ENCODE results near the gene CELF1. TPM values are rescaled to one million over a fixed set of nuclear protein-coding genes. Genes with fewer than 3 reads are reported as not detected.
A peak's percentile ranks its signal among the peaks of the same experiment; 100 is the strongest.

Gene CELF1
- total RNA-seq, 2 experiments from 2014 or later: 132 to 143 TPM

DNA sequence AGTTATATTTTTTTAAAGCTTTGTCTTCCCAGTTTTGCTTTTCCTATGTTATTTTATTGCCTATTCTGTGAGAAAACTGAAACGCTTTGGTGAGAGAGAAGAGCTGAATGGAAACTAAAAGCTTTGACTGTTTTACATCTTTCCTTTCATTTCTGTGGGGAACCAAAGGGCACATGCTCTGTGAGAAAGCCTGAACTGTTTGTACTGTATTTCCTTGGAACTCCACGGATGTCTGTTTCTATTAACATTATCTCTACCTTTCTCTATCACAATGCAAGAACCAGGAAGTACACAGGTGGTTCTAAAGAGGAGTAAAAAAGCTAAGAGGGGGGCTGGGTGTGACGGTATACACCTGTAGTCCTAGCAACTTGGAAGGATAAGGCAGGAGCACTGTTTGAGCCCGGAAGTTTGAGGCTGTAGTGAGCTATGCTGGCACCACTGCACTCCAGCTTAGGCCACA is 43.8 kb downstream of the CELF1 start:
- peak overlapping the region; percentile 48 for H3K4me3 Mint-ChIP-seq
- DNase-seq (peak; percentile 16), ATAC-seq (peak; percentile 30)
- ChIA-PET CTCF (interaction anchor here (0.7 to 3.7 kb wide), 11 partner anchors 14 to 549 kb away, joined by 3 to 20 read pairs (median 4); partner anchors contain the start of gene CELF1), POLR2A (interaction anchor here (0.5 to 1.6 kb wide), 5 partner anchors 12 to 261 kb away, joined by 3 to 10 read pairs (median 6); partner anchors contain the start of gene PTPMT1)
- H3K27me3 Mint-ChIP-seq: no peaks in the 10 kb centered on the region
- H3K36me3 Mint-ChIP-seq (ENCODE audit: low read depth): peaks cover 35% of the 10 kb centered on the region
- peaks cover 91% of the 10 kb centered on the region for H3K4me1 Mint-ChIP-seq
- H3K9me3 Mint-ChIP-seq (ENCODE audit: low read depth): no peaks in the 10 kb centered on the region
- intact Hi-C loops (cut with DNase I, micrococcal nuclease): loop anchor here in 1 of 2 experiments (10.0 kb wide), 1 partner anchor 256 kb away; the partner anchor contains the start of gene FNBP4
- H3K27ac Mint-ChIP-seq: peak overlapping the region; percentile 90

DNA sequence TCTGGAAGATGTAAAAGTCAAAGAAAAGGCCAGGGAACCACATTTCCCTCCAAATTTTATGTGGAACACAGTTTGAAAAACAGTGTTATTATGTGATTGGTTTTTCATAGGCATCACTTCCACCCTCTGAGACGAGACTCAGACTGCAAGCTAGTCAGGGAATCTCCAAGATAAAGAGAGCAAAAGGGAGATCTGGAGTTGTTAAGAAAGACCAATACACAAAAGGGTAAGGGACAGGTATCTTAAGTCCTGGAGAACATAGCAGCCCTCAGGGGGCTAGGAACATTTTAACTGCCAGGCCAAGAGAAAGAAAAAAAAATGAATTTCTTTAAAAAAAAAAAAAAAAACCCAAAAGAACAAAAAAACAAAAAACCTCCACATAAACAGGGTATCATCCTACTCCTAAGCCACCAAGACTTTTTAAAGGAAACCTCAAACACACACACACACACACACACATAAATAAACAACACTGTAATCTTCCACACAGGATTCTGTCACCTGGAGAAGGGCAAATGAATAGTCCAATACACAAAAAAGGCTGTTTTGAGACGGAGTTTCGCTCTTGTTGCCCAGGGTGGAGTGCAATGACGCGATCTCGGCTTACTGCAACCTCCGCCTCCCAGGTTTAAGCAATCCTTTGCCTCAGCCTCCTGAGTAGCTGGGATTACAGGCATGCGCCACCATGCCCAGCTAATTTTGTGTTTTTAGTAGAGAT is 44.5 kb downstream of the CELF1 start:
- Mint-ChIP-seq H3K27me3 (no peaks in the 10 kb centered on the region), H3K9me3 (ENCODE audit: low read depth) (no peaks in the 10 kb centered on the region), H3K27ac (peak overlapping the region; percentile 90), H3K4me1 (peaks cover 90% of the 10 kb centered on the region), H3K36me3 (ENCODE audit: low read depth) (peaks cover 35% of the 10 kb centered on the region), H3K4me3 (peak overlapping the region; percentile 48)
- ChIA-PET POLR2A (interaction anchor here (0.5 to 1.2 kb wide), 3 partner anchors 13 to 261 kb away, joined by 3 to 10 read pairs (median 4); no protein-coding TSS in a partner anchor), CTCF (interaction anchor here (1.1 to 3.7 kb wide), 7 partner anchors 15 to 550 kb away, joined by 3 to 20 read pairs (median 4); partner anchors contain the start of gene CELF1)
- ATAC-seq (no peak), DNase-seq (no peak)
- intact Hi-C loops (cut with DNase I, micrococcal nuclease): loop anchor here in 1 of 2 experiments (10.0 kb wide), 1 partner anchor 256 kb away; the partner anchor contains the start of gene FNBP4

DNA sequence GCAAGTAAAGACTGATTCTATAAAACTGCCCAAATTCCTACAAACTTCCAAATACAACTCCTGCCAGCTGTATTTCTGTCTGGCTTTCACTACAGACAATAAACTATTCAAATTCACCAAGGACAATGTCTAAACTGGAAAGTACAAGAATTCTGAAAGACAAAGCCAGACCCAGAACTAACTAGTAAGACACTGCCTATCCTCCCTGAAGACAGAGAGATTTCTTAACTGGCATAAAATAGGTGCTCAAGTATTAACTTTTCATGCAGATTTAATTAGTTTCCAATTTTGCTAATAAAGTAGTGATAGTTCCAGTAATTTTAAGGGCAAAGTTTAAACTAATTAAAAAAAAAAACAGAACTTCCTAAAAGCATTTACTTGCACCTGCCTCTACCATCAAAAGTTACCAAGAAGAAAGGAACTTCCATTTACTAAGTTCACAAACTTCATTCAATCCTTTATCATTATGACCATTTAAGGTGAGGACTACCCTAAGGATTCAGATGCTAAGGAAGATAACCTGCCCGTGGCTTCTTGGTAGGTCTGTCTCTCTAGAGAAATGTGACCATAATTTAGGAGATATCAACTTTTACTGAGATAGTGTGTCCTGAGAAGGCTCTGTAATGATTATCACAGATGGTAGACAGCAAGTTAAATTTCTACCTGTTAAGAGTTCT is 45.2 kb downstream of the CELF1 start:
- POLR2A ChIA-PET: no interaction called here
- intact Hi-C loops (cut with DNase I, micrococcal nuclease): loop anchor here in 1 of 2 experiments (10.0 kb wide), 1 partner anchor 257 kb away; the partner anchor contains the start of gene FNBP4
- Mint-ChIP-seq H3K4me1 (peaks cover 90% of the 10 kb centered on the region), H3K27me3 (no peaks in the 10 kb centered on the region), H3K36me3 (ENCODE audit: low read depth) (peaks cover 39% of the 10 kb centered on the region), H3K4me3 (no peak overlapping the region), H3K9me3 (ENCODE audit: low read depth) (no peaks in the 10 kb centered on the region), H3K27ac (peak overlapping the region; percentile 90)
- CTCF ChIA-PET: interaction anchor here (0.8 kb wide), 1 partner anchor 9 kb away, joined by 4 read pairs; no protein-coding TSS in a partner anchor
- no peak for DNase-seq
- ATAC-seq: no peak

DNA sequence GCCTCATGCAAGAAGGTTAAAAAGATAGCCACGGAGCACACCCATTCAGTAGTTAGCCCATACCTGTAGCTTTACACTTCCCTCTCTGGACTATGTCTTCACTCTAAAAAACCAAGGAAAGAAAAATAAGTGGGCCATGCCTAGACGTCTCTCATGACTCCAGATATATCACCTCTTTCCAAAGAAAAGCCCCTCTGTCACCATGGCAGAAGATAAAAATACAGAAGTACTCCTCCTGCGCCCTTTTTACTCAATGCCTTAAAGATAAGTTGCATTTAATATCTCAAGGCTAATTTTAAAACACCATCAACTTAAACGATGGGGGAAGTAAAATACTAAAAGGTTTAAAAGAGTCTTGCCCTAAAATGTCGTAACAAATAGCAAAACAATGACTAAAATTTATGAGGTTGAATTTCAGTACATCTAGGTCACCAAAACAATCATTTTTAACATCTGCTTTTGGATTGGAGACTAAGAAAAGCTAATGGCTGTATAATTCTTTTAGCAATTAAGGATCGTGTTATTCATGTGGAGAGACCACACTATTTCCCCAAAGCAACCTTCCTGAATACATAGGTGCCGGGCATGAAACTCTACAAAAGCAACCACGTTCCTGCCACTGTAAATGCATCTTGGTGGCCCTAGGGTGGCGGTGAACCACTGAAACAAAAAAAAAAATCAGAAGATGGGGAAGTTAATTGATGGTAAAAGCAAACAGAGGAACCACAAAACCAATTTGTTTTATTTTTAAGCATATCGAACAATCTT is 46.0 kb downstream of the CELF1 start:
- Mint-ChIP-seq H3K9me3 (ENCODE audit: low read depth) (no peaks in the 10 kb centered on the region), H3K36me3 (ENCODE audit: low read depth) (peaks cover 43% of the 10 kb centered on the region), H3K27ac (peak overlapping the region; percentile 27), H3K4me1 (peaks cover 89% of the 10 kb centered on the region), H3K4me3 (no peak overlapping the region), H3K27me3 (no peaks in the 10 kb centered on the region)
- POLR2A ChIA-PET: interaction anchor here (0.6 kb wide), 1 partner anchor 1384 kb away, joined by 7 read pairs; no protein-coding TSS in a partner anchor
- intact Hi-C loops (cut with DNase I, micrococcal nuclease): loop anchor here in 1 of 2 experiments (10.0 kb wide), 1 partner anchor 258 kb away; the partner anchor contains the start of gene FNBP4
- CTCF ChIA-PET: interaction anchor here (0.7 to 1.1 kb wide), 4 partner anchors 9 to 594 kb away, joined by 3 to 4 read pairs (median 4); partner anchors contain the start of gene CELF1
- DNase-seq (no peak), ATAC-seq (no peak)

DNA sequence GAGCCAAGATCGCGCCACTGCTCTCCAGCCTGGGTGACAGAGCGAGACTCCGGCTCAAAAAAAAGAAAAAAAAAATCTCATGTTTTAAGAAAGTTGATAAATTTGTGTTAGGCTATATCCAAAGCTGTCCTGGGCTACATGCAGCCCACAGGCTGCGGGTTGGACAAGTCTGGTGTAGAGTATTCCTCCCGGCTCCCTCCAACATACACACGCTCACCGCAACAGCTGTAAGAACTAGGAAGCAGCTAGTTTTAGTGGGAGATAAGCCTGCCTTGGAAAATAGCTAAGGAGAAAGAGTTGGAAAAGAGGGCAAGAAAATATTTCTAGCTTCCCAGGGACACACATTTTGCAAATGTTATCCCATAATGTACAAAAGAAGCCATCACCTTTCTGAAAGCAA is 46.6 kb downstream of the CELF1 start:
- Mint-ChIP-seq H3K4me1 (peaks cover 86% of the 10 kb centered on the region), H3K9me3 (ENCODE audit: low read depth) (no peaks in the 10 kb centered on the region), H3K27ac (peak overlapping the region; percentile 27), H3K4me3 (no peak overlapping the region), H3K27me3 (no peaks in the 10 kb centered on the region), H3K36me3 (ENCODE audit: low read depth) (peaks cover 40% of the 10 kb centered on the region)
- POLR2A ChIA-PET: interaction anchor here (0.6 kb wide), 1 partner anchor 1383 kb away, joined by 7 read pairs; no protein-coding TSS in a partner anchor
- DNase-seq (no peak), ATAC-seq (no peak)
- intact Hi-C loops (cut with DNase I, micrococcal nuclease): loop anchor here in 1 of 2 experiments (10.0 kb wide), 1 partner anchor 258 kb away; the partner anchor contains the start of gene FNBP4
- CTCF ChIA-PET: interaction anchor here (0.7 to 1.1 kb wide), 3 partner anchors 46 to 594 kb away, joined by 3 to 4 read pairs (median 4); partner anchors contain the start of gene CELF1

DNA sequence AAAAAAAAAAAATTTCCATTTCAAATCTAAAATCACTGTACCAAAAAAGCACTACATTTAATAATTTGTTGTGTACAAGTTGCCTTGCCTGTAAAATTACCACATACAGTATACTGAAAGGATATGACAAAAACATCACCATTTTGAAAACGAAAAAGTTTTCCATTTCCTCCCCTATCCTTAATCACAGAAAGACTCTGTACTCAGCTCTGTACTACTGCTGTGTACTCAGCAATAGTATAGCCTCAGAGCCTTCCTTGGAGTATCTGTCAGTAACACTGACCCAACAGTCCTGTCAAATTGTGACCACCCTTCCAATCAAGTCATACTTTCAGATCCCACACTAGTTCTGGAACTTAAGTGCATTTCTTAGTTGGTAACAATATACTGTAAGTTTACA is 48.0 kb downstream of the CELF1 start:
- no peak overlapping the region for H3K4me3 Mint-ChIP-seq
- POLR2A ChIA-PET: interaction anchor here (0.6 kb wide), 1 partner anchor 205 kb away, joined by 4 read pairs; no protein-coding TSS in a partner anchor
- no peaks in the 10 kb centered on the region for H3K27me3 Mint-ChIP-seq
- H3K4me1 Mint-ChIP-seq: peaks cover 81% of the 10 kb centered on the region
- no peaks in the 10 kb centered on the region for H3K9me3 Mint-ChIP-seq (ENCODE audit: low read depth)
- CTCF ChIA-PET: interaction anchor here (0.9 to 2.6 kb wide), 2 partner anchors 15 to 48 kb away, joined by 3 to 14 read pairs; partner anchors contain the start of gene CELF1
- intact Hi-C loops (cut with DNase I, micrococcal nuclease): loop anchor here in 1 of 2 experiments (10.0 kb wide), 1 partner anchor 260 kb away; the partner anchor contains the start of gene FNBP4
- ATAC-seq: peak; percentile 70
- peaks cover 39% of the 10 kb centered on the region for H3K36me3 Mint-ChIP-seq (ENCODE audit: low read depth)
- peak overlapping the region; percentile 61 for H3K27ac Mint-ChIP-seq
- no peak for DNase-seq

DNA sequence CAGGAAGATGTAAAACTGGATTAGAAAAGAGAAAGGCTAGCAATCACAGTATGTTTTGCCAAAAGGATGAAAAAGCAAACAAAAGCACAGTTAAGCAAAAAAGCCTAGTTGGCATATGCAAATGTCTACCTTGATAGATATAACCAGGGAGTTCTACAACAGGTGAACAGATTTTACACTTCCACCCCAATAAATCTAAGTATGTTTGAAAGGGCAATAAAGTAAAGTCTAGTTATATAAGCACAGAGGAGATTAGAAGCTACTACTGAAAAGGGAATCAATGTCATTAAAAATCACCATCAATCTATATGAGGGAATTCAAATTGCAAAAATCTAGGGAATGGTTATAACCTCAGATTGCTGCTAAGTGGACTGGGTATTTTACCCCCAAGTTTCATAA is 49.7 kb downstream of the CELF1 start:
- CTCF ChIA-PET: interaction anchor here (2.6 kb wide), 1 partner anchor 49 kb away, joined by 14 read pairs; the partner anchor contains the start of gene CELF1
- POLR2A ChIA-PET: no interaction called here
- intact Hi-C loops (cut with DNase I, micrococcal nuclease): loop anchor here in 1 of 2 experiments (10.0 kb wide), 1 partner anchor 262 kb away; the partner anchor contains the start of gene FNBP4

DNA sequence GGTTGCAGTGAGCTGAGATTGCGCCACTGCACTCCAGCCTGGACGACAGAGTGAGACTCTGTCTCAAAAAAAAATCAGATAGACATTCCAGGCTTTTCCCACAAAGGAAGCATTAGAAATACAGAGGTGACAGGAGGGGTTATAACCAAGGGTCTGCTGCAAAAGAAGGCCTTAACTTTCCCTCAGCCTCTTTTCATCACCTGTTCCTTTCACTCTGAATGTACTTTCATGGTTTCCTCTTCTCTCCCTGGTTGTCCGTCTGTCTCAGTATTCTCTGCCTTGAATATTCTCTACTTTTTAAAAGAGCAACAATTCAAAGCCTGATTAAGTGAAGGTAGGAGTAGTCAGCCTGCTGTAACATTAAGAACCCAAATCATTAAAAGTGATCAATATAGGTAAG is 50.2 kb downstream of the CELF1 start:
- Mint-ChIP-seq H3K4me3 (no peak overlapping the region), H3K9me3 (ENCODE audit: low read depth) (no peaks in the 10 kb centered on the region), H3K27me3 (no peaks in the 10 kb centered on the region), H3K27ac (peak overlapping the region; percentile 12), H3K36me3 (ENCODE audit: low read depth) (peaks cover 35% of the 10 kb centered on the region), H3K4me1 (peaks cover 69% of the 10 kb centered on the region)
- POLR2A ChIA-PET: no interaction called here
- no peak for ATAC-seq
- no peak for DNase-seq
- intact Hi-C loops (cut with DNase I, micrococcal nuclease): loop anchor here in 1 of 2 experiments (10.0 kb wide), 1 partner anchor 262 kb away; the partner anchor contains the start of gene FNBP4
- CTCF ChIA-PET: interaction anchor here (0.7 kb wide), 1 partner anchor 14 kb away, joined by 3 read pairs; no protein-coding TSS in a partner anchor

More for the DNA sequence above, 49.7 kb downstream of the CELF1 start:
- Mint-ChIP-seq H3K4me3 (no peak overlapping the region), H3K4me1 (peaks cover 73% of the 10 kb centered on the region), H3K9me3 (ENCODE audit: low read depth) (no peaks in the 10 kb centered on the region), H3K27ac (peak overlapping the region; percentile 12), H3K27me3 (no peaks in the 10 kb centered on the region), H3K36me3 (ENCODE audit: low read depth) (peaks cover 38% of the 10 kb centered on the region)
- ATAC-seq (no peak), DNase-seq (no peak)

DNA sequence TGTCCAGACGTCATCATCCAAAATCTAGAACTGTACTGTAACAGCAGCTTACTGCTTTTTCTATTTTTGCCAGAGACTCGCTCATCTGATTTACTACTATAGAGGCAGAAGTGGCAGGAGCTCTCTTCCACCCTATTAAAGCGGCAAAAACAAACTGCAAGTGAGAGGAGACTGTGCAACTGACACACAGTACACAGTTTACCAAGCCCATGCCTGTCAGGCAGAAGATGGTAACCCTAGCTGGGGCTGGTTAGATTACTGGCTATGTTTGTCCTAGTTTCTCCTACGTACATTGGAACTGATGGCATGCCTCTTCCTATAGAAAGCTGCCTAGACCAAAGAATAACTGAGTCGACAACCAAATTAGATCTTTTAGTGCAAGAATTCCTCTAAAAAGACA is 51.8 kb downstream of the CELF1 start:
- Mint-ChIP-seq H3K27ac (peak overlapping the region; percentile 21), H3K4me3 (no peak overlapping the region), H3K9me3 (ENCODE audit: low read depth) (no peaks in the 10 kb centered on the region), H3K27me3 (no peaks in the 10 kb centered on the region), H3K4me1 (peaks cover 54% of the 10 kb centered on the region), H3K36me3 (ENCODE audit: low read depth) (peaks cover 27% of the 10 kb centered on the region)
- intact Hi-C loops (cut with DNase I, micrococcal nuclease): loop anchor here in 1 of 2 experiments (10.0 kb wide), 1 partner anchor 264 kb away; the partner anchor contains the start of gene FNBP4
- ChIA-PET CTCF (interaction anchor here (0.9 to 1.8 kb wide), 4 partner anchors 9 to 50 kb away, joined by 3 to 8 read pairs (median 3); no protein-coding TSS in a partner anchor), POLR2A (interaction anchor here (1.1 kb wide), 1 partner anchor 39 kb away, joined by 8 read pairs; no protein-coding TSS in a partner anchor)
- no peak for DNase-seq
- no peak for ATAC-seq

DNA sequence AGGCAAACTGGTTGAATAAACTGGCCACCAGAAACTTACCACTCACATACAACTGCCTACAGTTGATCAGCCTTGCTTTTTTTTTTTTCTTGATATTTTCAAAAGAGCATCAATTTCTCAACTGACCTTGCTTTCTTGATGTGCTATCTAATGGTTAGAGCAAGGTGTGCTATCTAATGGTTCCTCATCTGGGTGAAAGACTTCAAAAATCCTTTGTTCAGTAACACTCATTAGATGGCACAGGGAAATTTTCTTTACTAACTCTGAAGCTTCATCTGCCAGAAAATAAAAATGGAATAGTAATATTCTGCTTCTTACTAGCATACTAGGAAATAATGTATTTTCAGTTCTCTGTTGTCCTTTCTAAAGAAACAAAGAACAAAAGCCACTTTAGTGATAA is 52.8 kb downstream of the CELF1 start:
- CTCF ChIA-PET: interaction anchor here (0.9 to 1.8 kb wide), 3 partner anchors 8 to 51 kb away, joined by 3 to 8 read pairs (median 3); no protein-coding TSS in a partner anchor
- intact Hi-C loops (cut with DNase I, micrococcal nuclease): loop anchor here in 1 of 2 experiments (10.0 kb wide), 1 partner anchor 265 kb away; the partner anchor contains the start of gene FNBP4
- Mint-ChIP-seq H3K36me3 (ENCODE audit: low read depth) (peaks cover 24% of the 10 kb centered on the region), H3K4me3 (no peak overlapping the region), H3K27me3 (no peaks in the 10 kb centered on the region), H3K27ac (peak overlapping the region; percentile 21), H3K4me1 (peaks cover 46% of the 10 kb centered on the region), H3K9me3 (ENCODE audit: low read depth) (no peaks in the 10 kb centered on the region)
- DNase-seq: no peak
- ATAC-seq: no peak
- POLR2A ChIA-PET: no interaction called here

Data from activated CD4-positive, alpha-beta T cell treated with anti-CD3 and anti-CD28 coated beads for 36 hours (primary cell).